HL-60 (cell line): ENCODE data around the gene DIAPH2.

Experiments
- POLR2AphosphoS5 ChIP-seq: IDR thresholded peaks from 2 replicates; pipeline ENCODE4 v1.6.1; 2012; ENCODE audit warnings: low read depth
- TF ChIP-seq, protein P1 (sequence below): IDR thresholded peaks from one replicate; pipeline ENCODE4 v1.5.1; 2011; ENCODE audit warnings: low read length, control low read depth, inconsistent platforms; ENCODE audit not compliant: insufficient read depth
- TF ChIP-seq, protein P2 (sequence below): IDR thresholded peaks from 2 replicates; pipeline ENCODE4 v1.6.1; 2012; ENCODE audit warnings: low read depth; ENCODE audit not compliant: insufficient replicate concordance

DNA sequence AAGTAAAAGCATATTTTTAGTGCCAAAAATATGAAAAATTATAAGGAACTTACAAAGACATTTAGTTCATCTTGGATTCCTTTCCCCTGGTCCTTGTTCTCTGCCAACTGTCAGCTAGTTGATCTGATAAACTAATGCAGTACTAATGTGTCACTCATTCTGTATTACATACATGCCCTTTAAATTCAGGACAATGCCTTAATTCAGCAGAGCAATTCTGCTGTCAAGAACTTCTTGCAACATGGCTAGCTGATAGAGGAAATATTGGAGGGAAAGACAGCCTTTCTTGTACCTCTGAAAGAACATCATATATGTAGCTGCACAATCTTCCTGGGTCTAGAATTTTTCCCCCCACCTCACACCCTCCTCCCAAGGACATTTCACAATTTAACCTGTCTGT is 679.2 kb downstream of the DIAPH2 start:
- TF ChIP-seq, protein P1, sequence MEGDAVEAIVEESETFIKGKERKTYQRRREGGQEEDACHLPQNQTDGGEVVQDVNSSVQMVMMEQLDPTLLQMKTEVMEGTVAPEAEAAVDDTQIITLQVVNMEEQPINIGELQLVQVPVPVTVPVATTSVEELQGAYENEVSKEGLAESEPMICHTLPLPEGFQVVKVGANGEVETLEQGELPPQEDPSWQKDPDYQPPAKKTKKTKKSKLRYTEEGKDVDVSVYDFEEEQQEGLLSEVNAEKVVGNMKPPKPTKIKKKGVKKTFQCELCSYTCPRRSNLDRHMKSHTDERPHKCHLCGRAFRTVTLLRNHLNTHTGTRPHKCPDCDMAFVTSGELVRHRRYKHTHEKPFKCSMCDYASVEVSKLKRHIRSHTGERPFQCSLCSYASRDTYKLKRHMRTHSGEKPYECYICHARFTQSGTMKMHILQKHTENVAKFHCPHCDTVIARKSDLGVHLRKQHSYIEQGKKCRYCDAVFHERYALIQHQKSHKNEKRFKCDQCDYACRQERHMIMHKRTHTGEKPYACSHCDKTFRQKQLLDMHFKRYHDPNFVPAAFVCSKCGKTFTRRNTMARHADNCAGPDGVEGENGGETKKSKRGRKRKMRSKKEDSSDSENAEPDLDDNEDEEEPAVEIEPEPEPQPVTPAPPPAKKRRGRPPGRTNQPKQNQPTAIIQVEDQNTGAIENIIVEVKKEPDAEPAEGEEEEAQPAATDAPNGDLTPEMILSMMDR = no peak
- no peak for TF ChIP-seq POLR2AphosphoS5
- TF ChIP-seq, protein P2, sequence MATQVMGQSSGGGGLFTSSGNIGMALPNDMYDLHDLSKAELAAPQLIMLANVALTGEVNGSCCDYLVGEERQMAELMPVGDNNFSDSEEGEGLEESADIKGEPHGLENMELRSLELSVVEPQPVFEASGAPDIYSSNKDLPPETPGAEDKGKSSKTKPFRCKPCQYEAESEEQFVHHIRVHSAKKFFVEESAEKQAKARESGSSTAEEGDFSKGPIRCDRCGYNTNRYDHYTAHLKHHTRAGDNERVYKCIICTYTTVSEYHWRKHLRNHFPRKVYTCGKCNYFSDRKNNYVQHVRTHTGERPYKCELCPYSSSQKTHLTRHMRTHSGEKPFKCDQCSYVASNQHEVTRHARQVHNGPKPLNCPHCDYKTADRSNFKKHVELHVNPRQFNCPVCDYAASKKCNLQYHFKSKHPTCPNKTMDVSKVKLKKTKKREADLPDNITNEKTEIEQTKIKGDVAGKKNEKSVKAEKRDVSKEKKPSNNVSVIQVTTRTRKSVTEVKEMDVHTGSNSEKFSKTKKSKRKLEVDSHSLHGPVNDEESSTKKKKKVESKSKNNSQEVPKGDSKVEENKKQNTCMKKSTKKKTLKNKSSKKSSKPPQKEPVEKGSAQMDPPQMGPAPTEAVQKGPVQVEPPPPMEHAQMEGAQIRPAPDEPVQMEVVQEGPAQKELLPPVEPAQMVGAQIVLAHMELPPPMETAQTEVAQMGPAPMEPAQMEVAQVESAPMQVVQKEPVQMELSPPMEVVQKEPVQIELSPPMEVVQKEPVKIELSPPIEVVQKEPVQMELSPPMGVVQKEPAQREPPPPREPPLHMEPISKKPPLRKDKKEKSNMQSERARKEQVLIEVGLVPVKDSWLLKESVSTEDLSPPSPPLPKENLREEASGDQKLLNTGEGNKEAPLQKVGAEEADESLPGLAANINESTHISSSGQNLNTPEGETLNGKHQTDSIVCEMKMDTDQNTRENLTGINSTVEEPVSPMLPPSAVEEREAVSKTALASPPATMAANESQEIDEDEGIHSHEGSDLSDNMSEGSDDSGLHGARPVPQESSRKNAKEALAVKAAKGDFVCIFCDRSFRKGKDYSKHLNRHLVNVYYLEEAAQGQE = no peak
